BE2C (cell line): Measurements from ENCODE around the gene ALKBH5.

Source experiments
- DNase-seq: peaks from one replicate; pipeline ENCODE4 v3.0.0-alpha.2; 2020
- H3K27me3 ChIP-seq: fragments of 250-450 bp; sonication (Bioruptor Pico); 2 replicates; pipeline ENCODE4 v1.5.1; 2020; ENCODE audit warnings: mild to moderate bottlenecking
- H3K36me3 ChIP-seq: fragments of 250-450 bp; sonication (Bioruptor Pico); 2 replicates; pipeline ENCODE4 v1.5.1; 2020; ENCODE audit warnings: mild to moderate bottlenecking
- H3K4me1 ChIP-seq: fragments of 250-450 bp; sonication (Bioruptor Pico); 2 replicates; pipeline ENCODE4 v1.5.1; 2020
- H3K4me3 ChIP-seq: 2 replicates; pipeline ENCODE4 v1.5.1; 2011; ENCODE audit warnings: low read depth, low read length
- H3K9me3 ChIP-seq: fragments of 250-450 bp; sonication (Bioruptor Pico); 2 replicates; pipeline ENCODE4 v1.5.1; 2020
- TF ChIP-seq, protein P1 (sequence below): IDR thresholded peaks from 2 replicates; pipeline ENCODE4 v1.5.1; 2012; ENCODE audit warnings: mild to moderate bottlenecking, low read depth, low read length

Gene ALKBH5

DNA sequence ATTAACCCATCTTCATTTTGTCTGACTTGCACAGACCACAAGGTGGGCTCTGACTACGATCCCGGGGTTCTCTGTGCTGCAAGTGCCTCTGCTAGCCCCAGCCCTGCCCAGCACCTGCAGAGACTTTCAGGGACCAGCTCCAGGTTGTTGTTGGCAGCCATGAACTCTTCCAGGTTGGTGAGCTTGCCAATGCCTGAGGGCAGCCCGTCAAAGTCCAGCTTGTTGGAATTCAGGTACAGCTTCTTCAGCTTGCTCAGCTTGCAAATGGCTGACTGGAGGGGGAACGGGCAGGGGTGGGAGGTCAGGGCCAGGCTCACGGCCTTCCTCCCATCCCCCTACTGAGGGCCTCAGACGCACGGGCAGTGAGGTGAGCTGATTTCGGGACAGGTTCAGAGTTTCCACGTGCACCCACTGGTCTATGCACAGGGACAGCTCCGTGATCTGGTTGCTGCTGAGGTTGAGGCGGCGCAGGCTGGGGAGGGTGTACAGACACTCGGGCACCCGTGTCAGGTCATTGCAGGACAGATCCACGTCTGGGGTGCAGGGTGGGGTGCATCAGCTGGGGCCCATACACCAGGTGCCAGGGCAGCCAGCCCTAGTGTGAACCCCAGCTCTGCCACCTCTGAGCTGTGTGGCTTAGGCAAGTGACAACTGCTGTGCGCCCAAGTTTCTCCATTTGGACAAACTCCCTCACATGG lies 69.7 kb downstream of the ALKBH5 start:
- no peaks in the 10 kb centered on the region for H3K27me3 ChIP-seq
- no peak overlapping the region for H3K4me3 ChIP-seq
- H3K4me1 ChIP-seq: no peaks in the 10 kb centered on the region; the same call in 1 of the 2 replicates
- DNase-seq: no peak
- no peaks in the 10 kb centered on the region for H3K36me3 ChIP-seq
- H3K9me3 ChIP-seq: no peaks in the 10 kb centered on the region
- TF ChIP-seq, protein P1, sequence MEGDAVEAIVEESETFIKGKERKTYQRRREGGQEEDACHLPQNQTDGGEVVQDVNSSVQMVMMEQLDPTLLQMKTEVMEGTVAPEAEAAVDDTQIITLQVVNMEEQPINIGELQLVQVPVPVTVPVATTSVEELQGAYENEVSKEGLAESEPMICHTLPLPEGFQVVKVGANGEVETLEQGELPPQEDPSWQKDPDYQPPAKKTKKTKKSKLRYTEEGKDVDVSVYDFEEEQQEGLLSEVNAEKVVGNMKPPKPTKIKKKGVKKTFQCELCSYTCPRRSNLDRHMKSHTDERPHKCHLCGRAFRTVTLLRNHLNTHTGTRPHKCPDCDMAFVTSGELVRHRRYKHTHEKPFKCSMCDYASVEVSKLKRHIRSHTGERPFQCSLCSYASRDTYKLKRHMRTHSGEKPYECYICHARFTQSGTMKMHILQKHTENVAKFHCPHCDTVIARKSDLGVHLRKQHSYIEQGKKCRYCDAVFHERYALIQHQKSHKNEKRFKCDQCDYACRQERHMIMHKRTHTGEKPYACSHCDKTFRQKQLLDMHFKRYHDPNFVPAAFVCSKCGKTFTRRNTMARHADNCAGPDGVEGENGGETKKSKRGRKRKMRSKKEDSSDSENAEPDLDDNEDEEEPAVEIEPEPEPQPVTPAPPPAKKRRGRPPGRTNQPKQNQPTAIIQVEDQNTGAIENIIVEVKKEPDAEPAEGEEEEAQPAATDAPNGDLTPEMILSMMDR: no peak

DNA sequence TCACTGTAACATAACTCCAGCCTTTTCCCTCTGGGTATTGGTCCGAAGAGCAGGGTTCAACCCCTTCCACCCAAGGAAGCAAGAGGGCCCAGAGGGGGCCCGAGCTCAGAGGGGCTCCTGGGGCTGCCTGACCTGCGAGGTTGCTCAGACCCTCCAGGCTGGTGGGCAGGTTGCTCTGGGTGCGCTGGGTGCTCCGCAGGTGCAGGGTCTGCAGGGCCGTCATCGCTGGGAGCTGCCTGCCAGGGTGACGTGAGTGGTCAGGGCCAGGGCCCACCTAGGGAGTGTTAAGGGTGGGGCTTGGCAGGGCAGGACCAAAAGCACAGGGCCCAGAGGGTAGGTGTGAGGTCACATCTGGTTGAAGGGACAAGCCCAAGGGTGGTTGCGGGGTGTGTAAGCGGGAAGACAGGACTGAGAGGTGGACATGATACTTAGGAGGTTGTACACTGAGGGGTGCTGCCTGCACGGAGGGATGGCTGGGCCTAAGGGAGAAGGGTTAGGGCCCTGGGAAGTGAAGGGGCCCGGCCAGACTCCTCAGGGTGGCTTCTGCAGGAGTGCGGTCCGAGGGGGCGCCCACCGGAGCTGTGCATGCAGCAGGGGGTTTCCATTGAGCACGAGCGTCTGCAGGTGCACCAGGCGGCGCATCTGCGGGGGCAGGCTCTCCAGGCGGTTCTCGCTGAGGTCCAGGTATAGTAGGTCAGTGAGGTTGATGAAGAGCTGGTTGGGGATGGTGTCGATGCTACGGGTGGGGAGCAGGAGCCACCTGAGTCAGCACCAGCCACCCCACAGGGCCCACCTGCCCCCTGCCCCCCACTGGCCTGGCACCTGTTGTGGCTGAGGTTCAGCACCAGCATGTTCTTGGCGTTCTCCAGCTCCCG lies 70.6 kb downstream of the ALKBH5 start:
- Histone ChIP-seq H3K4me1 (no peaks in the 10 kb centered on the region; the same call in 1 of the 2 replicates), H3K9me3 (no peaks in the 10 kb centered on the region), H3K36me3 (no peaks in the 10 kb centered on the region), H3K27me3 (no peaks in the 10 kb centered on the region), H3K4me3 (no peak overlapping the region)
- TF ChIP-seq, protein P1: no peak
- no peak for DNase-seq

DNA sequence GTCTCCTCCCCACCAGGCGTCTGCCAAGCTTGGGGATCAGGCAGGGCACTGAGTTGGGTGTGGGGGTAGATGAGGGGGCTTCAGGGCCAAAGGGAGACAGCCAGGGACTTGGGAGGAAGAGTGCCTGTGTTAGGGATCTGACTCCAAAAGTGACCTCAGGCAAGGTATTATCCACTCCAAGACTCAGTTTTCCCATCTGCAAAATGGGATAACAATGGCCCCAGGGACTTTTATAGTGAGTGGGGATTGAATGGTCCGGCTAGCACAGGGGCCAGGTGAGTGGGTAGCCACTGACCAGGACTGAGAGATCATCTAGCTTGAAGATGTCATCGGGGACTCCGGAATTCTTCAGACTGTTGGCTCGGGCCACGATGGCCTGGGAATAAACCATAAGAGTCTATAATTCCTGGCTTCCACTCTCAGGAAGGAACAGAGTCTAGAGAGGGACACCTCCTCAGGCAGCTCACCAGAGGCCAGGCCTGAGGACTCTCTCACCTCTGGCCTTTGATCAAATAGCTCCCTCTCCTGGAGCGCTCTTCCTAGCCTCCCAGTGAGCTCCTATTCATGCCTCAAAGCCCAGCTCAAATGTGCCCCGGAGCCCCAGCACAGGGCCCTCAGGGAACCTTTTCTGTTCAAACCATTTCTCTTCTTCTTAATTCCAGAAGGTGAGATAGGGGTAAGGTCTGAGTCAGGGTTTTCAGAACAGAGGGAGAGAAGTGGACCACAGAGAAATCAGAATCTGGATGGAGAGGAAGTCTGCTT lies 71.4 kb downstream of the ALKBH5 start:
- no peak for DNase-seq
- Histone ChIP-seq H3K9me3 (no peaks in the 10 kb centered on the region), H3K27me3 (no peaks in the 10 kb centered on the region), H3K4me1 (no peaks in the 10 kb centered on the region; the same call in 1 of the 2 replicates), H3K36me3 (no peaks in the 10 kb centered on the region), H3K4me3 (no peak overlapping the region)
- TF ChIP-seq, protein P1: no peak

DNA sequence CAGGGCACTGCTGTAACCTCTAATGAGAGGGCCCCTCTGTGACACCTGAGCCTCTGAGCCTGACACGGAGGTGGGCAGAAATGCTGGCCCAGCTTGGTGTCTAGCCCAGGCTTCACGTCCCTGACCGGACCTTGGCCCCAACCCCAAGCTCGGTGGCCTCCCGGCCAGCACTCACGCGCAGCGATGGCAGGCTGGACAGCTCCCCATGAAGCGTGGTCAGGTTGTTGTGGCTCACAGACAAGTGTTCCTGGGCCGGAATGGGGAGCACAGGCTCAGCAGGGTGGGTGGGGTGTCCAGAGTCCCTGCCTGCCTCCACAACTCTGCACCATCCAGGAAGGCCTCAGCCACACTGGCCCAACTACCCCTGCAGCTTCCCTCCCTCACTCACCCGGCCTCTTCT lies 72.7 kb downstream of the ALKBH5 start:
- Histone ChIP-seq H3K4me1 (no peaks in the 10 kb centered on the region; the same call in 1 of the 2 replicates), H3K36me3 (no peaks in the 10 kb centered on the region), H3K9me3 (no peaks in the 10 kb centered on the region), H3K4me3 (no peak overlapping the region), H3K27me3 (no peaks in the 10 kb centered on the region)
- DNase-seq: no peak
- TF ChIP-seq, protein P1: no peak

DNA sequence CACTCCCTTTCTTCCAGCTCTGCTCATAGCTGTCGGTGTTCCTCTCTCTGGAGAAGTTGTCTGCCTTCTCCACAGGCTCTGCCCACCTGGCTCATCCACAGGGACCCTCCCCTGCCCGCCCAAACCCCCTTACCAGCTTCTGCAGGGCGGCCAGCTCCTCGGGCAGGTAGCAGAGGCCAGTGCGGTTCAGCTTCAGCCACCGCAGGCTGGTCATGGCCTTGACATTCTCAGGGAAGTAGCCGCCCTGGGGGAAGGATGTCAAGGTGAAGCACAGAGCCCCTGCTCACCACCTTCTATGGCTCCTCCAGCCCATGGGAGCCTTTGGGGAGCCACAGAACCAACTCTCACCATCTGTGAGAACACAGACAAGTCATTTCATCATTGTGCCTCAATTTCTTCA lies 73.1 kb downstream of the ALKBH5 start:
- no peaks in the 10 kb centered on the region for H3K27me3 ChIP-seq

More for the DNA sequence above, 73.1 kb downstream of the ALKBH5 start:
- Histone ChIP-seq H3K36me3 (no peaks in the 10 kb centered on the region), H3K4me1 (no peaks in the 10 kb centered on the region; the same call in 1 of the 2 replicates), H3K4me3 (no peak overlapping the region), H3K9me3 (no peaks in the 10 kb centered on the region)
- DNase-seq: no peak
- TF ChIP-seq, protein P1: no peak
